Loucy (cell line): ENCODE data around the gene GNA15.

Experiments
- EZH2phosphoT487 ChIP-seq: fragments of 200-600 bp; IDR thresholded peaks from 2 replicates; pipeline ENCODE4 v1.6.1; 2018; ENCODE audit warnings: antibody characterized with exemption, mild to moderate bottlenecking, moderate library complexity, borderline replicate concordance
- TF ChIP-seq, protein P1 (sequence below): fragments of 200-600 bp; sonication (generic); conservative IDR thresholded peaks from 2 replicates; pipeline ENCODE4 v1.5.1; 2014; ENCODE audit warnings: mild to moderate bottlenecking, antibody characterized with exemption, low read length

DNA sequence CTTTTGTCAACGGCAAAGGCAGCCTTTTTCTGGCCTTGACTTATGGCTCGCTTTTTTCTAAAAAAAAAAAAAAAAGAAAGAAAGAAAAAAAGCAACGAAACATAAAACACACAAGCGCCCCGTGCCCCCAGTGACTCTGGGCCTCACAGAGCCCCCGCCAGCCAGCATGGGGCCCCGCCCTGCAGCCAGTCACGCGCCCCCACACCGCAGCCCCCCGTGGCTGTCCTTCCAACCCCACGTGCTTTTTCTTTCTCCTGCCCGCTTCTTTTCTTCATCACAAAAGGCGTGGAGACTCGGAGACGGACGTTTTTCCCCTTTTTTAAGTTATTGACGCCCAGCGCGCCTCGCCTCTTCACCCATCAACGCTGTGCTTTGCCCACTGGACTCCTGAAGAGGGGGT is 14.4 kb upstream of the GNA15 start:
- no peak for TF ChIP-seq EZH2phosphoT487
- TF ChIP-seq, protein P1, sequence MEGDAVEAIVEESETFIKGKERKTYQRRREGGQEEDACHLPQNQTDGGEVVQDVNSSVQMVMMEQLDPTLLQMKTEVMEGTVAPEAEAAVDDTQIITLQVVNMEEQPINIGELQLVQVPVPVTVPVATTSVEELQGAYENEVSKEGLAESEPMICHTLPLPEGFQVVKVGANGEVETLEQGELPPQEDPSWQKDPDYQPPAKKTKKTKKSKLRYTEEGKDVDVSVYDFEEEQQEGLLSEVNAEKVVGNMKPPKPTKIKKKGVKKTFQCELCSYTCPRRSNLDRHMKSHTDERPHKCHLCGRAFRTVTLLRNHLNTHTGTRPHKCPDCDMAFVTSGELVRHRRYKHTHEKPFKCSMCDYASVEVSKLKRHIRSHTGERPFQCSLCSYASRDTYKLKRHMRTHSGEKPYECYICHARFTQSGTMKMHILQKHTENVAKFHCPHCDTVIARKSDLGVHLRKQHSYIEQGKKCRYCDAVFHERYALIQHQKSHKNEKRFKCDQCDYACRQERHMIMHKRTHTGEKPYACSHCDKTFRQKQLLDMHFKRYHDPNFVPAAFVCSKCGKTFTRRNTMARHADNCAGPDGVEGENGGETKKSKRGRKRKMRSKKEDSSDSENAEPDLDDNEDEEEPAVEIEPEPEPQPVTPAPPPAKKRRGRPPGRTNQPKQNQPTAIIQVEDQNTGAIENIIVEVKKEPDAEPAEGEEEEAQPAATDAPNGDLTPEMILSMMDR: no peak
